GM03348 (cell line): ENCODE measurements around the gene CCDC88B.

Experiments
- DNase-seq: peaks from one replicate; pipeline ENCODE4 v3.0.0; 2012; ENCODE audit warnings: low spot score

CCDC88B gene

DNA sequence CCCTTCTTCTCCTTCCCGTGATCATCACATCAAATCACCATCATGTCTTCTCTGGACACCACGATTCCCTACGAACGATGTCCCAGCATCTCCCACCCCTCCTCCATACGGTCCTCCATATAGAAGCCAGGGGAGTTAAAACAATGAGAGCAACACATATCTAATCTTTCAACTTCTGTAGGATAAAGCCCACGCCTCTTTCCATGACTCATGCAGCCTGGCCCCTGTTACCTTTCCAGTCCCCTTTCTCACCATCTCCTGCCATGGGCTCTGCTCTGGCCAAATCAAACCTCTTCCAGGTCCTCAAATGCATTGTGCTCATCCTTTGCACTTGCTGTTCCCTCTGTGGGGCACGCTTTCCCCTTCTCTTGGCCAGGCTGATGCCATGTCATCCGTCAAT is 42.6 kb downstream of the CCDC88B start:
- no peak for DNase-seq

GRCh38 chr11:64383580-64383979 is 43.6 kb downstream of the CCDC88B start:
- DNase-seq, result no peak

- DNase-seq, result no peak
Measured at GRCh38 chr11:64384028-64384737, 44.2 kb downstream of the CCDC88B start.

DNA sequence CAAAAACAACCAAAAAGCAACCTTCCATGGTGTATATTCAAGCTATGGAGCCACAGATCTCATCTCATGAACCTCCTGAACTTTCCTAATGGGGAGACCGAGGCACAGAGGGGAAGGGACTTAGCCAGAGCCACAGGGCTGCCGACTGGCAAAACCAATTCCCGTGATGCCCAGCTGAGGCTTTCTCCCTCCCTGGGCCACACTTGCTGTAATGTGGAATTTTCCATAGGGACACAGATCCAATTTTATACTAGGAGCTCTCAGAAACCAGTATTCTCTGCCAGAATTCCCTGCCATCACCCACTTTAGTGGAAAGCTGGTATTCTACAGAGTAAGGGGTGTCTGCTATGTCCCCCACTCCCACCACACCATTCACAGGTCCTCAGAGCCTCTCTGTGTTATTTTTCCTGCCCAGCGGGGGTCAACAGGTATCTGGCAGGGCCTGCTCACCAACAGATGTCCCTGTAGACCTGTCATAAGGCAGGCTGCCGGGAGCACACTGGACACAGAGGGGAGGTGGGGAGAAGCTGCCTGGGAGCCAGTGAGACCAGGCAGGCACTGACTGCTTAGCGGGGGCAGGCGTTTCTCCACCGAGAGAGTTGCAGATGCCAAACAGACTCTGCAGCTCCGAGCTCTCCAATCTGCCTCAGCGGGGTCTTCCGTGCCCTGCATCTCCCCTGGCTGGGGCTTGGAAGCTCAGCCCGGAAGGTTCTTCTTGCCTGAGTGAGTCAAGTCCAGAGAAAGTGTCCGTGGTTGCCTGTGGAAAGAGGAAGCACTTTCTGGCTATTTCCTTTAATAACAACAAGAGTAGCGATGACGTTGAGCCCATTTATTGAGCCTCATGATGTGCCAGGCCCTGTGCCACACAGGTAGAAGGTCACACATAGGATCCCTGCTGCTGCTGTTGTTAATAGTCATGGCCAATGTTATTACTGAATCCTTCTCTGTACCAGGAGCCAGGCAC is 45.3 kb downstream of the CCDC88B start:
- no peak for DNase-seq

- DNase-seq, result no peak
Measured at GRCh38 chr11:64385945-64386704, 46.1 kb downstream of the CCDC88B start.

DNA sequence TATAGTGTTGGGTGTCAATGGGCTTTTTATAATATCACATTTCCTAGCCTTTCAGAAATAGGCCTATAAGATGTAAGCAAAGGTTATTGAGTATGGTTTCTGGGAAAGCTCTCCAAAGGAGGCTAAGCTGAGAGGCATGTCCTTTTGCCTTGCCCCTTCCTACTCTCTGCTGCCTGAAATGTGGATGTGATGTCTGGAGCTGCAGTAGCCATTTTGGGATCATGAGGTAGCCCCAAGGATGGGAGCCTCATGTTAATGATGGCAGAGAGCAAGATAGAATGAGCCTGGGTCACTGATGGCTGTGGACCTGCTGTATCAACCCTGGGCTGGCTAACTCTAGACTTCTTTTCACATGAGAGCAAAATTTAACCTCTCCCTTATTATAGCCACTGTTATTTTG is 47.9 kb downstream of the CCDC88B start:
- DNase-seq, result no peak

DNA sequence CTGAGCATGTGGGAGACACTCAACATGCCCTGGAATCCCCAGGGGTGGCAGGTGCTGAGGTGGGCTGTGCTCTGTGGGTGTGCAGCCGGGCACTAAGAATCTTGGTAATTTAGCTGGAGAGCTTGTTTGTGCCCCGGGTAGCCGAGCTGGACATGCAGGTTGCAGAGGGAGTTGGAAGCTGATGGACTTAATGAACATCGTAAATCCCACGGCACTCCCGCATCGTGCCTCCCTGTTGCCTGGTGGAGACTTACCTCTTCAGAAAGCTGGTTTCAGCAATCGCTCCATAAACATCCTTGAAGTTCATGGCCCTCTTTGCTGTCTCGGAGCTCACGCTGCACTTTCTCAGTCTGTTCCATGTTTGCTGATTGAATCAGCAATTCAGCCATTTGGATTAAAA is 48.9 kb downstream of the CCDC88B start:
- DNase-seq, result no peak

DNA sequence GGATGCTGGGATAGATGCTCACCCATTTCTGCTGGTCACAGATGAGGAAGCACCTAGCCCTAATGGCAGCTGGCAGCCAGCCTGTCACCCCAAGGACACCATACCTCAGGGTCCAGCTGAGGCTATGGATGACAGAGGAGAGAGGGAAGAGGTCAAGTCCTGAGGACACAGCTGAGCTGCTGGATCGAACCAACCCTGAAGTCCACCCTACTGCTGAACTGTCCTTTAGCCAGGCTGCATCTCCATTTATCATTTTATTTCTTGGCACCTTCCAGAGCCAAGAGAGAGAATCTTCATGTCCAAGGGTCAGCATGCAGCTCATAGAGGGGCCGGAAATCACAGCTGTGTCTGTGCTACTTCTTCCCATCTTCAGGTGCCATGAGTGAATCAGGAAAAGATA is 49.8 kb downstream of the CCDC88B start:
- no peak for DNase-seq

- no peak for DNase-seq
Measured at GRCh38 chr11:64390558-64390957, 50.6 kb downstream of the CCDC88B start.

DNA sequence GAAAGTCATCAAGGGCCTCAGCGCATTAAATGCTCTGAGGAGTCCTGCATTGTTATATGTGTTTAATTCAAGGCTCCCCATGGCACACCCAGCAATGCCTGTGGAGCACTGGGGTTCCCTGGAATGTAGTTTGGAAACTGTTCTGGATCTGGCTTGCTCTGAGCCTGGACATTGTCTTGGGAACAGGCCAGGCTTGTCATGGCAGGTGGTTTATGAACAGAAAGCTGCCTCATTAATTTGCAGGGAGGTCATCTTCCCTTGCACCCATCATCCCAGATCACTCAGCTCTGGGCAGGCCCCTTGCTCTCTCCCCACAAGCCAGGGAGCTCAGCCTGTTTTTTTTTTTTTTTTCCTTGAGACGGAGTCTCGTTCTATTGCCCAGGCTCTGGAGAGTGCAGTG is 51.8 kb downstream of the CCDC88B start:
- DNase-seq, result no peak

- no peak for DNase-seq
Measured at GRCh38 chr11:64395545-64396078, 55.6 kb downstream of the CCDC88B start.

DNA sequence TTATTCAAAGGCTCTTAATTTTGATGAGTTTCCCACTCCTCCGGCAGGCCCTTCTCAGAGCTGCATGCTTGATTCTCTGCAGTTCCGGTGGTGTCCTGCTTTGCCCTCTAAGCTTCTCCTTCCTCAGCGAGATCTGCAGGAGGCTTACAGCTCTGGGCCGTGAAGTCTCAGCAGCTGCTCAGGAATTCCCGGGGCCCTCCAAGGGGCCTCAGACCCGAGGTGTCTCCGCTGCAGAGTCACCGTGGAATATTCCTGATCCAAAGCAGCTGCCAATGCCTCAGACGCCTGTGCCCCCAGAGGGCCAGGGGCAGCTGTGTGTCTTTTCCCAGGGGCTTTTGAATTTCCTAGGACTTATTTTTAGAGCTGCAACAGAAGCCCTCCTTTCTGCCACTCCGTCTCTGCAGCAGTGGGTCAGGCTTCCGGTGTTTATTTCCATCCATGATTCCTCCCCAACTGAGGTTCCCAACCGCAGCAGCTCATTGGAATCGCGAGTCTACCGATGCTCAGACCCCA is 56.1 kb downstream of the CCDC88B start:
- no peak for DNase-seq

DNA sequence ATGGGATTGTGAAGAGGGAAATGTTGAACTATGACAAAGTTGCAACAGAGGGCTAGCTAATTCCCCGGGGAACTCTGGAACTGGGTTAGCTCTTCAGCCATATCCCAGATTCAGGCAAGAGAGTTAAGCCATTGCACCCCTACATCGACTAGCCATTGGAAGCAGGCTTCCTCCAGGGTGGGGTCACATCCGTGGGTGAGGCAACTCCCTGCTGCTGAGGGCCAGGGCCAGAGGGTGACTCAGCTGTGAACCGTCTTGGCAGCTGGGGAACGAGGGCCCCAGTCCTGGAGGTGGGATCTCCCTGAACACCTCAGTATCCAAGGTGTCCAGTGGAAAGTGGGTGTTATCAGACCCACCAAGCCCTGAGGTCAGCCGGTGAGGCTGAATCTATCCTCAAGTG is 60.1 kb downstream of the CCDC88B start:
- peak; percentile 65 for DNase-seq

DNA sequence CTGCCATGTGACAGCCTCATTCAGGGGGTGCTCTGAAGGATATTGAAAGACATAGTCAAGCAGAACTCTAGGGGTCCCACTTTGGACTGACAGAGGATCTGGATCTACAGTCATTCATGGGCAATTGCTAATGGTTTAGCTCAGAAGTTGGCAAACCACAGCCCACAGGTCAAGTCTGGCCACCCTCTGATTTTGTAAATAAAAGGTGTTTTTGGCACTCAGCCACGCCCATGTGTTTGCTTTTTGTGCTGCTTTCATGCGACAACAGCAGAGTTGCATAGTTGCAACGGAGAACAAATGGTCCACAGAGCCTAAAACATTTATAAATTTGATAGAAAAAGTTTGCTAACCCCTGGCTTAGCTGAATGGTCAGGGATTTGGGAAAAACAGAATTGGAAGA is 60.7 kb downstream of the CCDC88B start:
- no peak for DNase-seq

GRCh38 chr11:64401775-64402174 is 61.8 kb downstream of the CCDC88B start:
- DNase-seq, result no peak

DNA sequence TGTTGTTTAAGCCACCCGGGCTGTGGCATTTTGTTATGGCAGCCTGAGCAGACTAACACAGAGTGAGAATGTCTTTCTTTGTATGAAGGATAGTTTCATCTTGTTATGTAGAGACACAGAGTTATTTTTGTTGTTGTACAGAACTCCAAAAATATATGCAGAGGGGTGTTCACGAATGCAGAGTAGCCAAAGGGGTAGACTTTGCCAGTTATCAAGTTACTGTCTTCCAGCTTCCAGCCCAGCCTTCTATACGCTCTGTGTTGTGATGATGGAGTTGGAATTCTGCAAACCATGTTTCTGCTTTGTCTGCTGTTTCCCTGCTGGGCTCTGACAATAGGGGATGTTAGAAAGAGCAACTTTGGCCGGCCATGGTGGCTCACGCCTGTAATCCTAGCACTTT is 63.1 kb downstream of the CCDC88B start:
- no peak for DNase-seq

GRCh38 chr11:64406221-64406946 is 66.4 kb downstream of the CCDC88B start:
- DNase-seq, result no peak
